ENCODE measurements around the gene PSG1.
"Not testable (repeated sequence)": the region's sequence is repeated elsewhere in the genome, so short reads cannot be mapped to it uniquely, and the experiment has no call there.

PSG1 gene

DNA sequence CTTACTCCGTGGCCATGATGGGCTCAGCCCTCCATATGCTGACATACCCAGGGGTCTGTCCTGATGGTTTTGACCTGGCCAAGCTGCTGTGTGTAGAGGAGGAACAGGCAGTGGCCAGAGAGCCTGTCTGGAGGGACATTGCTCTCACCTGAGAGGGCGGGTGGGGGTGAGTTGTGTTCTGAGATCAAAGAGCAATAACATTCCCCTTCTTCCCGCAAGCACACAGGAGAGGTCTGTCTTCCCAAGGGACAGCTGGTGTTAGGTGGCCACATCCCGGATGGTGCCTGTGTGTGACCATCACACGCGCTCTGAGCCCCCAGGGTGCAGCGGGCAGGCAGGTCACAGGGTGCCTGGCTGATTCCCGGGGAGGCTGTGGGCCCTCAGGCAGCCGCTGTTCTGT lies 1.1 kb upstream of the PSG1 start:
- not testable (repeated sequence) for DNase-seq

DNA sequence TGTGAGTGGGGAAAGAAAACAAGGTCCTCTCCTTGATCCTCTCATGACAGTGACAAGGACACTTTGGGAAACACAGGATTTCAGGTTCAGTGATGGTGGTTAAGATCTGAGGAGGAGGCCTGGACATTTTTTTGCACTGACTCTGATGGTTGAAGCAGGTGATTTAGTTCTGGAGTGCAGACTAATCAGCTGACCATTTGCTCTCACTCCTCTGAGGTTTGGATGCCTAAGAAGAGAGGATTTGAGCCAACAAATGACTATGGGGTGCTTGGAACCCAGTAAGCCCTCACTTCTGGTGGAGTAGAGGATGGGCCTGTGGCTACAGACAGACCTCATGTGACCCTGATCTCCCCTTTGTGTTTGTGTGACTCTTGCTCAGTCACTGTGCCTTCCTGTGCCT lies 2.9 kb downstream of the PSG1 start:
- not testable (repeated sequence) for DNase-seq

DNA sequence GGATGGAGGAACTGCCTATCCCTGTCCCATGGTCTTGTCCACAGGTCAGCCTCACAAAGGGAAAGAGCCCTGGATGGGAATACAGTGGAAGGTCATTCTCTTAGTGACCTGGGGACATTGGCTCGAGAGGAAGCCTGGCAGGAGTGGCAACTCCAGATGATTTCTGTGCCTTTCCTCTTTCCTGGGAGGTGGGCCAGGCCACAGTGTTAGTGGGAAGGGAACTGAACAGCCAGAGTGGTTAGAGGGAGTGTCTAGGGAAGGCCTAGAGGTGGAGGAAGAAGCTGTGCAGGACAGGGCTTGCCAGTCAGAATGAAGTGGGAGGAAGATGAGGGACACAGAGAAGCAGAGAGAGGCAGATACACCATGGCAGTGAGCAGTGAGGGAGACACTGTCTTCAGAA lies 3.6 kb downstream of the PSG1 start:
- DNase-seq = not testable (repeated sequence)

- not testable (repeated sequence) for DNase-seq
These were observed 4.4 kb downstream of the PSG1 start for GRCh38 chr19:42874901-42875813.

- DNase-seq = not testable (repeated sequence)
These were observed 5.4 kb downstream of the PSG1 start for GRCh38 chr19:42874136-42874535.

GRCh38 chr19:42872608-42873007 lies 6.9 kb downstream of the PSG1 start:
- DNase-seq = no peak

- no peak for DNase-seq
These were observed 22.0 kb downstream of the PSG1 start for GRCh38 chr19:42857544-42857867.

DNA sequence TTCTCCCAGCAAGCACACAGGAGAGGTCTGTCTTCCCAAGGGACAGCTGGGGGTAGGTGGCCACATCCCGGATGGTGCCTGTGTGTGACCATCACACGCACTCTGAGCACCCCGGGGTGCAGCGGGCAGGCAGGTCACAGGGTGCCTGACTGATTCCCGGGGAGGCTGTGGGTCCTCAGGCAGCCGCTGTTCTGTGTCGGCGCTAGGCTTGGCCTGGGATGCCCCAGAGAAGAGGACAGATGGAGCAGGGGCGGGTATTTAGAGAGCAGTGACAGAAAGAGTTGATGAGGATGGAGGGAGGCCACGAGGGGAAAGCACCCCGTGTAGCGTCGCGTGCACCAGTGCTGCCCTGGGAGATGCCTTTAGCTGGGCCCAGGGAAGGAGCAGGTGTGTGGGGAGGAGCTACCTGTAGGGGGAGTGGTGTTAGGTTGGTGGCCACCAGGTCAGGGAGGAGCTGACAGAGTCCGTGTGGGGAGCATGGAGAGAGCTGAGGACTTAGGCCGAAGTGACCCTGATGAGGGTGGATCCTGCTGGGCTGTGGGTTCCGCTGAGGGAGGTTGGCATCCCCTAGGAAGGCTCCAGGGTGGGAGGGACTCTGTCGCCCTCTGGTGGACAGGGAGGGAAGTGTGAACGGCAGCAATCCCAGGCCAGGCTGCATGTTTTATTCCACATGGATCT lies 22.5 kb downstream of the PSG1 start:
- peak in 1 of 2 donors; percentile 38 for DNase-seq

DNA sequence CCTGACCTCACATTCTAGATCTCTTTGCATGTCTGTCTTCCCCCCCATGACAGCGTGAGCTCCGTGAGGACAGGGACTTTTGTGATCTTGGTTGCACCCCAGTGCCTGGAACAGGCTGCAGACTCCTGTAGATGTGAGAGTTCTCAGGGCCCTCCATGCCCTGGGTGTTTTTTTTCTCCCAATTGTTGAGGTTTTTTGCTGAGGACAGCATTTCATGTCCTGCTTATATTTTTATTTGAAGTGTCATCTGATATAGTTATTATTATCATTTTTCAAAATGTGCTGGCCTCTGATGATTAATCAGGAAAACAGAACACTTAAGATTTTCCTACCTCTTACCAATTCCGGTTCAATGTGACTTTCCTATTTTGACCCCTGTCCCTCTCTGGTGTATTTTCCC lies 24.8 kb downstream of the PSG1 start:
- not testable (repeated sequence) for DNase-seq

DNA sequence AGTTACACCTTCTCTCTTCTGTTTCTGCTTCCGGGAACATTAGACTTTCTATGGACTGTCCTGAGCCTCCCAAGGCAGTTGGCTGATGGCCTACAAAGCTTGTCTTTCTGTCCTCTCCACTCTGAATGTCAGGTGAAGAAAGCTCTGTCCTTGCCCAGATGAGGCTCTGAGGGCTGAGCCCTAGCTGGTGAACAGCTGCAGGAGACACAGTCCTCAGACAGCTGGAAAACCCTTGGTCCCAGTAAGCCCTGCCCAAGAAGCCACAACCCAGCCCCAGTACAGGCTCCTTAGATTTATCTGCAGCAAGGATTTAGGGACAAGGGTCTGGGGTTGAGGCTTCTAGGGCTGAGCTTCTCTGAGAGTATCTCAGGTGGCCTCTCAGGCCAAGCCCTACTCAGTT lies 26.3 kb downstream of the PSG1 start:
- DNase-seq = not testable (repeated sequence)

- not testable (repeated sequence) for DNase-seq
These were observed 26.7 kb downstream of the PSG1 start for GRCh38 chr19:42852821-42853220.

- not testable (repeated sequence) for DNase-seq
These were observed 27.7 kb downstream of the PSG1 start for GRCh38 chr19:42851718-42852280.

DNA sequence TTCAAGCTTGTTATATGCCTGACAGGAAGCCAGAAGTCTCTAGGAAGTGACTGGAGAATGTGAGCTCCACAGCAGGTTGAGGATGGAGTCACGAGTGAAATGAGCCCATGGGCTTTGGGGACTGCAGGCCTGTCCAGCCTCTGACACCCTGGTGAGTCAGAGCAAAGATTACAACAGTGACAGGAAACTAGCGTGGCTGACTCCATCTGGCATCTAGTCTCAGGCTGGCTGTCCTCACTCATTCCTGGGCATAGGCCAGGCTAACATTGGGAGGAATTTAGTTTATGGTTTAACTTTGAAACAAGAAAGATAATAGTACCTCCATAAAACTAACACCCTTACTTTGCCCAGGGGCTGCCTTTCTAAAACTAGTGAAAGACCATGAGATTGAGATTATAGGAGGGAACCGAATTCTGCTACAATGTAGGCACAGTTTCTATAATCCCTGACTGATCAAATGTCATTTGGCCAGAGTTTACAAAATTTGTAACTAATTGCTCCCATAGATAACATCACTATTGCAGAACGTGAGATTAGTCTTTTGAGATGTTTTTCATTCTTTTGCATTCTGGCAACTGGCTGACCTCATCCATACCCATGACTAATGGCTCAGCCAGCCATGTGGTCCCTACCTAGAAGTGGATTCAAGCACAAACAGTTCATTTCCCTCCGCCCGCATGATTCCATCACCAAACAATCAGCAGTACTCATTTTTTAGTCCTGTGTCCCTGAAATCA lies 28.4 kb downstream of the PSG1 start:
- no peak for DNase-seq

GRCh38 chr19:42846597-42846996 lies 32.9 kb downstream of the PSG1 start:
- no peak for DNase-seq

- not testable (repeated sequence) for DNase-seq
These were observed 35.9 kb downstream of the PSG1 start for GRCh38 chr19:42843631-42844030.

DNA sequence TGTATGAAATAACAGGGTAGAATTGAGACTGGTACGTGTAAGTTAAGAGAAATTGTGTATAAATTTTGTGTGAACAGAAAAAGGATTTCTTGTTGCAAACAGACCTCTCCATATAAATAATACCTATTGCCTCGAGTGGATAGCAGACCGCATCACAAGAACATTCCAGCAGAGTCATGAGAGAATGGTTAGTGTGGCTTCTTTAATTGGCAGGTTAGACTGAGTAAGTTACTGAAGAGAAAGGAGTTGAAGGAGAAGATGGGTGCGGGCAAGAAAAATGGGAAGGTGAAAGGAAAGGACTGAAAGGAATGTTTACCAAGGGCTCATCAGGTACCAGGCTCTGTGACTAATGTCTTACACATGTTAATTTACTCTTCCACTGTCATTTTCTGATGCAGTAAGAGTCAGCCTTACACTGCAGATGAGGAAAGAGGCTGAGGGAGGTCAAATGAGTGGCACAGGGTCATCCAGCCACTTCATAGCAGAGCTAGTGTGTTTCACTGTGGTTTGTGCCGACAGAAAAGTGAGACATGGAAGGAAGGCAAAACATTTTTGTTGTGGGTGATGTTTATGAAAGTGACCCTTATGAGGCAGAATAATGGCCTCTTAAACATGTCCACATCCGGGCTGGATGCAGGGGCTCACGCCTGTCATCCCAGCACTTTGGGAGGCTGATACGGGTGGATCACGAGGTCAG lies 46.6 kb downstream of the PSG1 start:
- not testable (repeated sequence) for DNase-seq

DNA sequence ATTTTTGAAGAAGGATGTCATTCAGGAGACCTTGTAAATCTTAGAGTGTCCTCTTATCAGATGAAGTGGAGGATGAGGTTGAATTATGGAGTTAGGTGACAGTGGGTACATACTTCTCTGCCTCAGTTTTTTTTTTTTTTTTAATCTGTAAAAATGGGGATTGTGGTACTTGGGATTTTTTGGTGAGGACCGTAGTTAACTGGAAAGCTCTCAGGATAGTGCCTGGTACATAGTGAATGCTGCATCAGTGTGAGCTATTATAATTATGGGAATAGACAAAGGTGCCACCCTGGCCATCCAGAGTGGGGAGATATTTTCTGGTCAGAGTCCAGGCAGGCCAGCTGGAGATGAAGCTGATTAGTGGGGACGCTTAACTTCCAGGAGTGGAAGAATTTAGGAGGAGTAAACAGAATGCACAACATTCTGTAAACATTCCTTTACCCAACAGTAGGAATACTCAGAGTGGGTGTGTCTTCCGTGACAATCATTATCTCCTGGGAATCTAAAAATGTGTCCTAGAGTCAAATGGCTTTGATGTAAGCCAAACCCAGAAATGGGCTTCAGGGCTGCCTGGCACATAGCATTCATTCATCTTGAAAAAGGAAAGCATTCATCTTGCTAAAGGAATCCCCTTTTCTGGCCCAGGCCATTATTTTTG lies 47.4 kb downstream of the PSG1 start:
- not testable (repeated sequence) for DNase-seq

DNA sequence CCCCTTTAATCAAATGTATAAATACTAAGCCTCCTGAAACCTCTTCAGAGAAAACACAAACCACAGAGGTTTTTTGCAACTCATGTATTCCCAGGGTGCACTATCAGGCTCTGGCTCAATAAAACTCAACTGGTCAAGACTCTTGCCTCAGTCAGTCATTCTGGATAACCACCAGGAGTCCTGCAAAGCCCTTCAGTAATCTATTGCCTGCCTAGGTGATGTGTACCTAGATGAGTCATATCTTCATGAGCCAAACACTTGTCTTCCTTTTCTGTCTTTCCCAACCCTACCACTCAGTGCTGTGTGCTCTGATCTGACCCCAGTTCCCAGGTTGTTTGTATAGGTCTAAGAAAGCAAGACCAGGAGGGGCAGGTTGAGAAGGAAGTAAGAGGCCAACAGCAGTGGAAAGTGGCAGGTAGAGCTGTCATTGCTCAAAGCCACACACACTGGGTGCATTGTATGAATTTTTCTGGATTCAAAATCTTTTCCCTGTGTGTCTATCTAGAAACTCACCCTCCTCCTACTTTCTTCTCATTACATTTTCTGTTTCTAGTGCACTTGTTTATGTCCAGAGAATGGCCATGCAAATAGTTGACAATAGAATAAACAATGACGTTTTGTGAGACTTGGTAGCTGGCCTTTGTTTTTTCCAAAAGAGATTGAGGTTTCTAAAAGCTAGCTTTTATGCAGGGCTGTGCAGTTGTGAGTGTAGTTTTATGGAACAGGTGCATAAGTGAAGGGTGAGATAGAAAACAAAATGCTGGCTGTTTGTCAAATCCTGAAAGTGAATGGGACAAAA lies 48.1 kb downstream of the PSG1 start:
- DNase-seq = peak in 1 of 2 donors; percentile 29

- peak in 1 of 2 donors; percentile 89 for DNase-seq
These were observed 58.1 kb downstream of the PSG1 start for GRCh38 chr19:42821306-42821977.

GRCh38 chr19:42819960-42820650 lies 59.4 kb downstream of the PSG1 start:
- DNase-seq = not testable (repeated sequence)
